Breast epithelium (tissue), 3 donors: ENCODE measurements around the gene CPNE4.

Experiments
- CTCF ChIP-seq, 3 donors: fragments of 450-650 bp; IDR thresholded peaks; one replicate each; pipeline ENCODE4 v1.5.1; 2016 to 2017; ENCODE audit warnings: antibody characterized with exemption in 3 of 3, mild to moderate bottlenecking in 3 of 3, moderate library complexity in 3 of 3
- POLR2A ChIP-seq: fragments of 450-650 bp; IDR thresholded peaks from one replicate; pipeline ENCODE4 v1.6.1; 2016; ENCODE audit warnings: antibody characterized with exemption, mild to moderate bottlenecking, moderate library complexity

- TF ChIP-seq POLR2A = no peak
- TF ChIP-seq CTCF (IDR thresholded peaks at IDR 0.05) = no peak
Observed at GRCh38 chr3:131688370-131688769, 346.4 kb downstream of the CPNE4 start.
